Neural progenitor cell (in vitro differentiated cells): Measurements from ENCODE around the gene LDOC1. TPM values are rescaled to one million over a fixed set of nuclear protein-coding genes. Genes with fewer than 3 reads are reported as not detected.

Source experiments
- DNase-seq: peaks from one replicate; pipeline ENCODE4 v3.0.0-alpha.2; 2016; ENCODE audit warnings: low spot score
- H2AFZ ChIP-seq: fragments of 200-600 bp; sonication (generic); replicated peaks from 2 replicates; pipeline ENCODE4 v1.6.1; 2016; ENCODE audit warnings: antibody characterized with exemption
- H3F3A ChIP-seq: fragments of 200-600 bp; sonication (generic); 2 replicates; pipeline ENCODE4 v1.6.1; 2016; ENCODE audit warnings: antibody characterized with exemption, low read depth
- H3K27ac ChIP-seq: fragments of 200-600 bp; sonication (generic); 2 replicates; pipeline ENCODE4 v1.5.1; 2016; ENCODE audit warnings: mild to moderate bottlenecking
- H3K27me3 ChIP-seq: fragments of 200-600 bp; sonication (generic); 2 replicates; pipeline ENCODE4 v1.6.1; 2016; ENCODE audit warnings: mild to moderate bottlenecking, moderate library complexity
- H3K36me3 ChIP-seq: fragments of 200-600 bp; sonication (generic); 2 replicates; pipeline ENCODE4 v1.5.1; 2016
- H3K4me1 ChIP-seq: fragments of 200-600 bp; sonication (generic); 2 replicates; pipeline ENCODE4 v1.6.1; 2016; ENCODE audit warnings: mixed run types
- H3K4me2 ChIP-seq: fragments of 200-600 bp; sonication (generic); 2 replicates; pipeline ENCODE4 v1.6.1; 2016
- H3K4me3 ChIP-seq: fragments of 200-600 bp; sonication (generic); 2 replicates; pipeline ENCODE4 v1.5.1; 2016
- H3K79me2 ChIP-seq: fragments of 200-600 bp; sonication (generic); 2 replicates; pipeline ENCODE4 v1.6.1; 2016; ENCODE audit warnings: low read depth
- H3K9ac ChIP-seq: fragments of 200-600 bp; sonication (generic); 2 replicates; pipeline ENCODE4 v1.6.1; 2016
- H3K9me3 ChIP-seq: fragments of 200-600 bp; sonication (generic); 2 replicates; pipeline ENCODE4 v1.5.1; 2016; ENCODE audit warnings: low read depth
- H4K20me1 ChIP-seq: fragments of 200-600 bp; sonication (generic); 2 replicates; pipeline ENCODE4 v1.6.1; 2016; ENCODE audit warnings: low read depth
- H3K27ac Mint-ChIP-seq: 3 replicates; pipeline ENCODE4 v1.8.0; 2021; ENCODE audit warnings: mixed read lengths
- H3K27me3 Mint-ChIP-seq: 2 replicates; pipeline ENCODE4 v1.8.0; 2022; ENCODE audit warnings: low read depth, mild to moderate bottlenecking, inconsistent platforms, moderate library complexity, mixed read lengths; ENCODE audit not compliant: insufficient read depth
- H3K36me3 Mint-ChIP-seq: 3 replicates; pipeline ENCODE4 v1.8.0; 2021; ENCODE audit warnings: mixed read lengths
- H3K4me1 Mint-ChIP-seq: 3 replicates; pipeline ENCODE4 v1.8.0; 2021; ENCODE audit warnings: mixed read lengths
- H3K4me3 Mint-ChIP-seq: 3 replicates; pipeline ENCODE4 v1.8.0; 2021; ENCODE audit warnings: mild to moderate bottlenecking, moderate library complexity, mixed read lengths
- H3K9me3 Mint-ChIP-seq: 3 replicates; pipeline ENCODE4 v1.8.0; 2020; ENCODE audit warnings: mixed read lengths
- CTCF ChIP-seq: fragments of 200-600 bp; sonication (generic); IDR thresholded peaks from 2 replicates; pipeline ENCODE4 v1.5.1; 2017; ENCODE audit warnings: antibody characterized with exemption, mild to moderate bottlenecking
- EZH2 ChIP-seq: fragments of 200-600 bp; sonication (generic); IDR thresholded peaks from 2 replicates; pipeline ENCODE4 v1.6.1; 2017; ENCODE audit warnings: antibody characterized with exemption, mild to moderate bottlenecking, moderate library complexity
- EZH2phosphoT487 ChIP-seq: fragments of 200-600 bp; sonication (generic); IDR thresholded peaks from 2 replicates; pipeline ENCODE4 v1.6.1; 2017; ENCODE audit warnings: antibody characterized with exemption
- total RNA-seq: library from RNA; depleted of rRNA; stranded (reverse); fragments of >200 nt; gene quantifications from 2 replicates; pipeline ENCODE4 v1.2.3, GENCODE V29; 2015; ENCODE audit warnings: low replicate concordance

The LDOC1 gene
- total RNA-seq, 1 donor from 2014 or later = 3.7 TPM

- Histone ChIP-seq H2AFZ (no peak overlapping the region), H3K4me2 (no peak overlapping the region), H3K27me3 (no peaks in the 10 kb centered on the region), H3F3A (no peaks in the 10 kb centered on the region), H4K20me1 (no peaks in the 10 kb centered on the region), H3K4me3 (no peak overlapping the region), H3K36me3 (no peaks in the 10 kb centered on the region), H3K79me2 (no peaks in the 10 kb centered on the region), H3K9ac (no peak overlapping the region), H3K4me1 (no peaks in the 10 kb centered on the region), H3K27ac (no peak overlapping the region), H3K9me3 (peaks cover 3% of the 10 kb centered on the region)
- peaks cover 16% of the 10 kb centered on the region for H3K9me3 Mint-ChIP-seq
- H3K4me1 Mint-ChIP-seq = no peaks in the 10 kb centered on the region
- H3K27me3 Mint-ChIP-seq = peaks cover 4% of the 10 kb centered on the region
- DNase-seq = no peak
- H3K4me3 Mint-ChIP-seq = no peak overlapping the region
- TF ChIP-seq CTCF = no peak
- no peak for TF ChIP-seq EZH2
- no peak for TF ChIP-seq EZH2phosphoT487
- H3K27ac Mint-ChIP-seq = no peak overlapping the region
- no peaks in the 10 kb centered on the region for H3K36me3 Mint-ChIP-seq
Measured at GRCh38 chrX:141183000-141183399, 6.1 kb upstream of the LDOC1 start.

- H3K27me3 Mint-ChIP-seq = peaks cover 2% of the 10 kb centered on the region
- no peak overlapping the region for H3K4me3 Mint-ChIP-seq
- peaks cover 4% of the 10 kb centered on the region for H3K4me1 Mint-ChIP-seq
- no peak overlapping the region for H3K27ac Mint-ChIP-seq
- no peaks in the 10 kb centered on the region for H3K27me3 ChIP-seq
- no peaks in the 10 kb centered on the region for H3K79me2 ChIP-seq
- H3K9me3 Mint-ChIP-seq = peaks cover 18% of the 10 kb centered on the region
- no peaks in the 10 kb centered on the region for H3K9me3 ChIP-seq
- H3K27ac ChIP-seq = no peak overlapping the region
- H4K20me1 ChIP-seq = no peaks in the 10 kb centered on the region
- H3K9ac ChIP-seq = no peak overlapping the region
- H3K36me3 Mint-ChIP-seq = no peaks in the 10 kb centered on the region
- no peak for DNase-seq
- H3K4me3 ChIP-seq = no peak overlapping the region
- H3K36me3 ChIP-seq = no peaks in the 10 kb centered on the region
- no peak overlapping the region for H3K4me2 ChIP-seq
- no peak overlapping the region for H2AFZ ChIP-seq
- peaks cover 3% of the 10 kb centered on the region for H3F3A ChIP-seq
- no peaks in the 10 kb centered on the region for H3K4me1 ChIP-seq
- TF ChIP-seq EZH2 (no peak), EZH2phosphoT487 (no peak), CTCF (no peak)
Measured at GRCh38 chrX:141180851-141181250, 3.9 kb upstream of the LDOC1 start.

GRCh38 chrX:141175786-141176185, 1.1 kb downstream of the LDOC1 start:
- H3K36me3 Mint-ChIP-seq = peaks cover 2% of the 10 kb centered on the region
- no peak overlapping the region for H3K27ac ChIP-seq
- H3K27ac Mint-ChIP-seq = no peak overlapping the region
- no peak overlapping the region for H3K9ac ChIP-seq
- no peaks in the 10 kb centered on the region for H3K36me3 ChIP-seq
- H3K4me1 Mint-ChIP-seq = peaks cover 6% of the 10 kb centered on the region
- H2AFZ ChIP-seq = no peak overlapping the region
- peak overlapping the region; percentile 60 for H3K4me3 ChIP-seq
- peak overlapping the region; percentile 66 for H3K4me2 ChIP-seq
- peaks cover 3% of the 10 kb centered on the region for H3K27me3 Mint-ChIP-seq
- H3K4me1 ChIP-seq = no peaks in the 10 kb centered on the region
- H3K27me3 ChIP-seq = no peaks in the 10 kb centered on the region
- H3K79me2 ChIP-seq = no peaks in the 10 kb centered on the region
- peaks cover 18% of the 10 kb centered on the region for H3K9me3 Mint-ChIP-seq
- H4K20me1 ChIP-seq = no peaks in the 10 kb centered on the region
- H3K9me3 ChIP-seq = no peaks in the 10 kb centered on the region
- H3F3A ChIP-seq = peaks cover 3% of the 10 kb centered on the region
- no peak for TF ChIP-seq CTCF
- no peak for TF ChIP-seq EZH2phosphoT487
- TF ChIP-seq EZH2 = no peak
- peak overlapping the region; percentile 87 for H3K4me3 Mint-ChIP-seq
- DNase-seq = no peak
